HAP-1 (cell line): ENCODE results near the gene NHS.
"Not testable (repeated sequence)": the region's sequence is repeated elsewhere in the genome, so short reads cannot be mapped to it uniquely, and the experiment has no call there.

Experiments
- DNase-seq, 2 experiments: peaks; one replicate each; pipeline ENCODE4 v3.0.0-alpha.2; 2016 to 2020; ENCODE audit warnings: low spot score in 2 of 2
- H3K27me3 ChIP-seq: fragments of 250-450 bp; sonication (Bioruptor Pico); 2 replicates; pipeline ENCODE4 v1.5.1; 2020; ENCODE audit warnings: low read depth, mild to moderate bottlenecking, moderate library complexity
- H3K36me3 ChIP-seq: fragments of 250-450 bp; sonication (Bioruptor Pico); replicated peaks from 2 replicates; pipeline ENCODE4 v1.5.1; 2020; ENCODE audit warnings: mild to moderate bottlenecking
- H3K4me1 ChIP-seq: fragments of 250-450 bp; sonication (Bioruptor Pico); 2 replicates; pipeline ENCODE4 v1.5.1; 2020; ENCODE audit warnings: mild to moderate bottlenecking
- H3K4me3 ChIP-seq: fragments of 250-450 bp; sonication (Bioruptor Pico); 2 replicates; pipeline ENCODE4 v1.5.1; 2020; ENCODE audit warnings: mild to moderate bottlenecking, moderate library complexity
- H3K9me3 ChIP-seq: fragments of 250-450 bp; sonication (Bioruptor Pico); 2 replicates; pipeline ENCODE4 v1.5.1; 2020; ENCODE audit warnings: mild to moderate bottlenecking, moderate library complexity
- in situ Hi-C: fragments of 300-500 bp; cut with MboI; formaldehyde crosslinking; loops from 3 replicates; pipeline ENCODE4 v1.14.3; 2020; ENCODE audit warnings: low sequenced_read_pairs, inconsistent platforms, mixed read lengths

Gene NHS

GRCh38 chrX:17499512-17499911 lies 124.5 kb downstream of the NHS start:
- no peak for DNase-seq
- H3K27me3 ChIP-seq = peaks cover 8% of the 10 kb centered on the region; the same call in 1 of the 2 replicates
- H3K4me3 ChIP-seq = no peak overlapping the region
- in situ Hi-C loops = no loop called here
- H3K36me3 ChIP-seq = no peaks in the 10 kb centered on the region
- H3K9me3 ChIP-seq = no peaks in the 10 kb centered on the region
- no peaks in the 10 kb centered on the region for H3K4me1 ChIP-seq

GRCh38 chrX:17500145-17500579 lies 125.2 kb downstream of the NHS start:
- Histone ChIP-seq H3K27me3 (peaks cover 8% of the 10 kb centered on the region), H3K4me3 (no peak overlapping the region), H3K36me3 (no peaks in the 10 kb centered on the region), H3K9me3 (no peaks in the 10 kb centered on the region), H3K4me1 (no peaks in the 10 kb centered on the region)
- in situ Hi-C loops = no loop called here
- DNase-seq = no peak

DNA sequence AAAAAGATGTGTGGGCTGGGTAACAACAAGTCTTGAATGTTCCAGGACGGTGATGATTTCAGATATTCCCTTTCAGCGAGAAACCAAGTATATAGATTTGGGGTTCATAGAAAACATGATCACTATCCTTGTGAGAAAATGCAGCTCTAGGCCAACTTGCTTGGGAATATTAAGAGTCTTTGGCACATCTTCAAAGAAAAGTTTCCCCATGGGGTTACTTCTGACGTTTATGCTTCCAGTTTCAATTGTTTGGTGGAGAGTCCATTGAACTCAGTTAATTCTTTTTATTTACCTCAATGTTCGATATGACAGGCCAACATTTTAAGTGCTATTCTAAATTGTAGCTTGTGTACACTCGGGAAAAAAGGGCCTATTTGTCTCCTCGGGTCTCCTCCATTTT lies 126.7 kb downstream of the NHS start:
- Histone ChIP-seq H3K36me3 (no peaks in the 10 kb centered on the region), H3K4me1 (no peaks in the 10 kb centered on the region), H3K9me3 (0 out of 2 replicates have a peak, but pooled peaks cover 4% of the 10 kb centered on the region), H3K4me3 (no peak overlapping the region), H3K27me3 (peaks cover 8% of the 10 kb centered on the region)
- no peak for DNase-seq
- in situ Hi-C loops = no loop called here

DNA sequence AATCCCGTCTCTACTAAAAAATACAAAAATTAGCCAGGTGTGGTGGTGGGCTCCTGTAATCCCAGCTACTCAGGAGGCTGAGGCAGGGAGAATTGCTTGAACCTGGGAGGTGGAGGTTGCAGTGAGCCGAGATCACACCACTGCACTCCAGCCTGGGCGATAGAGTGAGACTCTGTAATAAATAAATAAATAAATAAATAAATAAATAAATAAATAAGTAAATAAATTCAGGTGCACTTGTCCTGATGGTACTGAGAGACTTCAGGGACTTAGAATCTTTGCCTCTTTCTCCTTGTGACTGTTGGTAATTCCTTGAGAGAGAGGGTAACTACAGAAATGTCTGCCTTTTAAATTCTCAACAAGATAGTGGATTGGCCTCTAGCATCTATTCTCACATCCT lies 131.4 kb downstream of the NHS start:
- H3K27me3 ChIP-seq, DNase-seq, H3K4me1 ChIP-seq, H3K9me3 ChIP-seq, in situ Hi-C loops, H3K36me3 ChIP-seq, H3K4me3 ChIP-seq: not testable (repeated sequence)

GRCh38 chrX:17511556-17511955 lies 136.6 kb downstream of the NHS start:
- in situ Hi-C loops = no loop called here
- Histone ChIP-seq H3K4me1 (no peaks in the 10 kb centered on the region), H3K27me3 (no peaks in the 10 kb centered on the region; the same call in 1 of the 2 replicates)

GRCh38 chrX:17519358-17519757 lies 144.4 kb downstream of the NHS start:
- DNase-seq = no peak
- H3K4me1 ChIP-seq = peaks cover 11% of the 10 kb centered on the region
- H3K36me3 ChIP-seq = no peaks in the 10 kb centered on the region
- in situ Hi-C loops = no loop called here
- H3K9me3 ChIP-seq = no peaks in the 10 kb centered on the region
- no peaks in the 10 kb centered on the region; the same call in 1 of the 2 replicates for H3K27me3 ChIP-seq
- no peak overlapping the region for H3K4me3 ChIP-seq

More at GRCh38 chrX:17511556-17511955, 136.6 kb downstream of the NHS start:
- no peaks in the 10 kb centered on the region for H3K36me3 ChIP-seq
- no peak for DNase-seq
- H3K4me3 ChIP-seq = no peak overlapping the region
- H3K9me3 ChIP-seq = 0 out of 2 replicates have a peak, but pooled peaks cover 4% of the 10 kb centered on the region

- peaks cover 11% of the 10 kb centered on the region for H3K4me1 ChIP-seq
- H3K27me3 ChIP-seq = no peaks in the 10 kb centered on the region; the same call in 1 of the 2 replicates
- in situ Hi-C loops = loop anchor here (5.0 kb wide), 1 partner anchor 143 kb away; the partner anchor contains the start of gene NHS
- peak in 1 of 2 experiments; percentile 38 for DNase-seq
- H3K4me3 ChIP-seq = no peak overlapping the region
- H3K36me3 ChIP-seq = no peaks in the 10 kb centered on the region
- no peaks in the 10 kb centered on the region for H3K9me3 ChIP-seq
Observed at GRCh38 chrX:17520016-17520615, 145.1 kb downstream of the NHS start.

GRCh38 chrX:17521871-17522693 lies 147.1 kb downstream of the NHS start:
- H3K9me3 ChIP-seq = no peaks in the 10 kb centered on the region
- DNase-seq = peak in 1 of 2 experiments; percentile 61
- in situ Hi-C loops = loop anchor here (5.0 kb wide), 1 partner anchor 145 kb away; the partner anchor contains the start of gene NHS
- no peak overlapping the region for H3K4me3 ChIP-seq
- H3K4me1 ChIP-seq = peaks cover 15% of the 10 kb centered on the region
- H3K27me3 ChIP-seq = no peaks in the 10 kb centered on the region
- H3K36me3 ChIP-seq = no peaks in the 10 kb centered on the region

GRCh38 chrX:17525266-17525665 lies 150.3 kb downstream of the NHS start:
- H3K27me3 ChIP-seq = no peaks in the 10 kb centered on the region
- H3K4me3 ChIP-seq = no peak overlapping the region
- peaks cover 20% of the 10 kb centered on the region for H3K4me1 ChIP-seq
- no peaks in the 10 kb centered on the region for H3K36me3 ChIP-seq
- in situ Hi-C loops = no loop called here
- no peak for DNase-seq
- H3K9me3 ChIP-seq = no peaks in the 10 kb centered on the region

DNA sequence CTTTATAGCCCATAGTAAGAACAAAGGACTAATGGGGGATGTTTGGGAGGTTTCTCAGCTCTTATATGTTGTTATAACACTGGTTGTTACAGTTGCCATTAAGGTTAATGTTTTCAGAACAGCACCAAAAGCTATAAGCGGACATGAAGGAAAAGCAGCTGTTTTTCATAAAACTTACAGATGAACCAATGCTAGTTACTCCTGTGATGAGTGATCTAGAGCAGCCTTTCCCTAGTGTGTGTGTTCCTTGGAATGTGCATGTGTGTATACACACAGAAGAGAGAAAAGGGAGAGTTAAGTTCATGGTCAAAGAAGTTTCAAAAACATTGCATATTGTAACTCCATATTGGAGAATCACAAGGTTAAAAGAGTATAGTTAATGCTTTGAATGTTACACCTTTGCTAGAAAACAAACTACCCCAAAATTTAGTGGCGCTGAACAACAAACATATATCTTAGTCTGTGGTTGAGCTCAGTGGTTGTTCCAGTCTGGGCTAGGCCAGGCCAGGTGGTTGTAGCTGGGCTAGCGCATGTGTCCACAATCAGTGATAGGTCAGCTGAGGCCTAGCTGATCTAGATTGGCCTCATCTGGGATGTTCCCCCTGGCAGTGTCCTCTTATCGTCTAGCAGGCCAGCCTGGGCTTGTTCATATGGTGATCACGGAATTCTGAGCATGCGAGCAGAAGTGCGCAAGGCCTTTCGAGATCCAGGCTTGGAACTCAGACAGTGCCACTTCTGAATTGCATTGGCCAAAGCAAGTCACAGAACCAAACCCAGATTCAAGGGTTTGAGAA lies 151.0 kb downstream of the NHS start:
- Histone ChIP-seq H3K4me1 (peaks cover 14% of the 10 kb centered on the region), H3K27me3 (no peaks in the 10 kb centered on the region)
- in situ Hi-C loops = no loop called here

GRCh38 chrX:17527135-17527701 lies 152.2 kb downstream of the NHS start:
- Histone ChIP-seq H3K36me3 (no peaks in the 10 kb centered on the region), H3K4me3 (no peak overlapping the region), H3K27me3 (no peaks in the 10 kb centered on the region), H3K9me3 (no peaks in the 10 kb centered on the region), H3K4me1 (peaks cover 14% of the 10 kb centered on the region)
- in situ Hi-C loops = no loop called here
- DNase-seq = peak; percentile 63 to 87

More for the DNA sequence above, 151.0 kb downstream of the NHS start:
- Histone ChIP-seq H3K9me3 (no peaks in the 10 kb centered on the region), H3K36me3 (no peaks in the 10 kb centered on the region), H3K4me3 (no peak overlapping the region)
- no peak for DNase-seq

DNA sequence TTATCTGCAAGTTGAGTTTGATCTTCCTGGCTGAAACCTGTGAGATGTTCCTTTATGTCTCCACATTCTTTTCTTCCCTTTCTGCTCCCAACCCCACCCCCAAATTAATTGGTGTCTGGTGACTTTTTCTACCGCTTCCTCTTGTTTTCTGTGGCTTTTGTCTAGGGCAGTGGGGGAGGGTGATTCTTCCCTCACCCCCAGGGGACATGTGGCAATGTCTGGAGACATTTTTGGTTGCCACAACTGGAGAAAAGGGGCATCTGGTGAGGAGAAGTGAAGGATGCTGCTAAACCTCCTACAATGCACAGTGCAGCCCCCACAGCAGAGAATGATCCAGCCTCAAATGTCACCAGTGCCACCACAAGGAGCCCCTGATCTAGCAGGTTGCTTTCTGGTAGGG lies 152.9 kb downstream of the NHS start:
- no peaks in the 10 kb centered on the region for H3K36me3 ChIP-seq
- in situ Hi-C loops = no loop called here
- H3K4me1 ChIP-seq = peaks cover 14% of the 10 kb centered on the region
- H3K9me3 ChIP-seq = no peaks in the 10 kb centered on the region
- DNase-seq = peak in 1 of 2 experiments; percentile 16
- no peak overlapping the region for H3K4me3 ChIP-seq
- no peaks in the 10 kb centered on the region for H3K27me3 ChIP-seq

DNA sequence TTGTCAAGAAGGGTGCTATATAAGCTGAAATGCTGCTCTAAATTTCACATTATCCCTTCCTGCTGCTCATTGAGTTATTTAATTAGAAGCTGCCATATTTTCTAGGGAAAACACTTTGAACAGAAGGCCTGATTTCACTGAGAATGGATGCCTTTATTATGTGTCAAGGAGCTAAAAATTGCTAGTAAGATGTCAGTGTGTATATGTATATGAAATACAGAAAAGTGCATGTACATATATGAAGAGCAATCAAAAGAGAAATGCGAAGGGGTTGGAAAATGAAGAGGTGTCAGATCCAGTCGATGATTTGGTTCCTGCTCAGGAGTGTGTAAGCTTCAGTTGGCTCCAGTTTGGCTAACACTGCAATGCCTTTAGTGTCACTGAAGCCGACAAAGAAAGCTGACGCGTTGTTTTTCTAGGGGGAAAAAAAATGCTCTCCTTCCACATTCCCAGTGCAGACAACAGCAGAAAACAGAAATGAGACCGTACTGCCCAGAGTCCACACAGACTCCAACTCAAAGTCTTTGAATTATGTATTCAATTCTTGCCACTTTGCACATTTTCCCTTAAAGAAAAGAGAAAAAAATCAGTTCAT lies 154.2 kb downstream of the NHS start:
- H3K9me3 ChIP-seq = no peaks in the 10 kb centered on the region
- H3K4me3 ChIP-seq = no peak overlapping the region
- peaks cover 14% of the 10 kb centered on the region for H3K4me1 ChIP-seq
- no peak for DNase-seq
- no peaks in the 10 kb centered on the region for H3K36me3 ChIP-seq
- H3K27me3 ChIP-seq = no peaks in the 10 kb centered on the region
- in situ Hi-C loops = no loop called here
